ENCODE data around the gene ANAPC16. TPM values are rescaled to one million over a fixed set of nuclear protein-coding genes. Genes with fewer than 3 reads are reported as not detected.
"Not testable (repeated sequence)": the region's sequence is repeated elsewhere in the genome, so short reads cannot be mapped to it uniquely, and the experiment has no call there.

The ANAPC16 gene
- total RNA-seq, 1 experiment from 2014 or later, result 52.3 TPM

- no peak for DNase-seq (ENCODE audit: low read depth, low spot score)
- in situ Hi-C loops (cut with HindIII; ENCODE audit: low pct_unique_long_range_greater_than_20kb, low sequenced_read_pairs), result no loop called here
These were observed 54.9 kb downstream of the ANAPC16 start for GRCh38 chr10:72270607-72271281.

GRCh38 chr10:72272689-72273409 is 57.0 kb downstream of the ANAPC16 start:
- in situ Hi-C loops (cut with HindIII; ENCODE audit: low pct_unique_long_range_greater_than_20kb, low sequenced_read_pairs), result no loop called here
- peak; percentile 86 for DNase-seq (ENCODE audit: low read depth, low spot score)

GRCh38 chr10:72273410-72274212 is 57.8 kb downstream of the ANAPC16 start, which contains the start of gene DDIT4:
DDIT4 (plus strand) TSS chr10:72273924; CDS start chr10:72274217, 293 bp downstream.
- in situ Hi-C loops (cut with HindIII; ENCODE audit: low pct_unique_long_range_greater_than_20kb, low sequenced_read_pairs), result no loop called here
- DNase-seq (ENCODE audit: low read depth, low spot score), result peak; percentile 97

GRCh38 chr10:72274213-72274729 is 58.5 kb downstream of the ANAPC16 start:
- in situ Hi-C loops (cut with HindIII; ENCODE audit: low pct_unique_long_range_greater_than_20kb, low sequenced_read_pairs), result no loop called here
- DNase-seq (ENCODE audit: low read depth, low spot score), result no peak

GRCh38 chr10:72274730-72275350 is 59.0 kb downstream of the ANAPC16 start:
- DNase-seq (ENCODE audit: low read depth, low spot score), result peak; percentile 66
- in situ Hi-C loops (cut with HindIII; ENCODE audit: low pct_unique_long_range_greater_than_20kb, low sequenced_read_pairs), result no loop called here

GRCh38 chr10:72275351-72276012 is 59.7 kb downstream of the ANAPC16 start:
- in situ Hi-C loops (cut with HindIII; ENCODE audit: low pct_unique_long_range_greater_than_20kb, low sequenced_read_pairs), result no loop called here
- peak; percentile 32 for DNase-seq (ENCODE audit: low read depth, low spot score)

GRCh38 chr10:72276013-72276387 is 60.2 kb downstream of the ANAPC16 start:
- DNase-seq (ENCODE audit: low read depth, low spot score), result no peak
- in situ Hi-C loops (cut with HindIII; ENCODE audit: low pct_unique_long_range_greater_than_20kb, low sequenced_read_pairs), result no loop called here

- DNase-seq (ENCODE audit: low read depth, low spot score), result peak; percentile 85
- in situ Hi-C loops (cut with HindIII; ENCODE audit: low pct_unique_long_range_greater_than_20kb, low sequenced_read_pairs), result no loop called here
These were observed 60.9 kb downstream of the ANAPC16 start for GRCh38 chr10:72276421-72277339.

GRCh38 chr10:72277340-72277995 is 61.7 kb downstream of the ANAPC16 start:
- in situ Hi-C loops (cut with HindIII; ENCODE audit: low pct_unique_long_range_greater_than_20kb, low sequenced_read_pairs), result no loop called here
- DNase-seq (ENCODE audit: low read depth, low spot score), result peak; percentile 29

- in situ Hi-C loops (cut with HindIII; ENCODE audit: low pct_unique_long_range_greater_than_20kb, low sequenced_read_pairs), result no loop called here
- DNase-seq (ENCODE audit: low read depth, low spot score), result peak; percentile 95
These were observed 62.3 kb downstream of the ANAPC16 start for GRCh38 chr10:72277996-72278667.

- in situ Hi-C loops (cut with HindIII; ENCODE audit: low pct_unique_long_range_greater_than_20kb, low sequenced_read_pairs), result no loop called here
- DNase-seq (ENCODE audit: low read depth, low spot score), result peak; percentile 49
These were observed 63.0 kb downstream of the ANAPC16 start for GRCh38 chr10:72278668-72279393.

GRCh38 chr10:72279587-72279986 is 63.8 kb downstream of the ANAPC16 start:
- in situ Hi-C loops (cut with HindIII; ENCODE audit: low pct_unique_long_range_greater_than_20kb, low sequenced_read_pairs); DNase-seq (ENCODE audit: low read depth, low spot score): not testable (repeated sequence)

GRCh38 chr10:72283131-72283530 is 67.3 kb downstream of the ANAPC16 start:
- in situ Hi-C loops (cut with HindIII; ENCODE audit: low pct_unique_long_range_greater_than_20kb, low sequenced_read_pairs), result no loop called here
- no peak for DNase-seq (ENCODE audit: low read depth, low spot score)

All from SK-MEL-5 (cell line).